ENCODE results near the gene TOR4A.

Gene TOR4A

DNA sequence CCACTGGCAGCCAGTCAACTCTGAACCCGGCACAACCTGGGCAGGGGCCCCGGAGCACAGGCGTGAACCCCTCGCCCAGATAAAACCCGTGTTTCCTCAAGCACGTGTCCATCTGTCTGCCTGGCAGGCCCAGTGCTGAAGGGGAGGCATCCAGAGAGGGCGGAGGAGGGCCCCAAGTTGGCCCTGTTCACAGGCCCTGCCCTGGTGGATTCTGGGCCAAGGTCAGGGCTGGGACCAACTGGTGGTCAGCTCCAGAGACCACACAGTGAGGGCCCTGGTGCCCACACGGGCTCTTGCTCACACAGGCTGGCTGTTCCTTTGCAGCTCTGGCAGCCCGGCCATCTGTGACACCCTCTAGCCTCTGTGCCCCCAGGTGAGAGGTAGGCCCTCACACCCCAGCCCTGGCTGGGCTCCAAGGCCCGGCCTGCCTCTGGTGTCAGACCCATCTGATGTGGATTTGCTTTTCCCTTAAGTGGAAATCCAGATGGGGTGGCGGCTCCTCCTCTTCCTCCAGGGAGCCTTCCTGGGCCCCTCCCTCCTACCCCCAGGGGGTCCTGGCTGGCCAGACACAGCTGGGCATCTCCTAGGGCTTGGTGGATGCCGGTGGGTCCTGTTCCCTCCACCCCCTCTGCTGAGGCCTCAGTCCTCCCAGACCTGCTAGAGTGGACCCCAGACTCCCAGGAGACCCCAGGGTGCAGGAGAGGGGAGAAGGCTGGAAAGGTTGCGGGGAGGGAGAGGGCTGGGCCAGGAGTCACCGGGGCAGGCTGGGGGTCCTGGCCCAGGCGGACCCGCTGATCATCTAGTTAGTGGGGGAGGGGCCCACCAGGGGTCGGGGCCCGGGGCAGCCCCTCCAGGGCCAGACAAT is 27.0 kb upstream of the TOR4A start:
- Histone ChIP-seq H3K4me1 (ENCODE audit: control insufficient read depth, low read depth, low read length) (peaks cover 6% of the 10 kb centered on the region), H3K27ac (ENCODE audit: low read length) (no peak overlapping the region), H3K9ac (ENCODE audit: low read length) (no peak overlapping the region), H3K27me3 (ENCODE audit: control insufficient read depth, insufficient read depth, low read length) (peaks cover 18% of the 10 kb centered on the region), H3K36me3 (ENCODE audit: control insufficient read depth, low read depth, low read length) (no peaks in the 10 kb centered on the region), H3K4me3 (ENCODE audit: low read length) (no peak overlapping the region), H3K9me3 (ENCODE audit: control insufficient read depth, low read depth, low read length) (no peaks in the 10 kb centered on the region)

- peaks cover 6% of the 10 kb centered on the region for H3K4me1 ChIP-seq (ENCODE audit: control insufficient read depth, low read depth, low read length)
- H3K27ac ChIP-seq (ENCODE audit: low read length), result no peak within 1 kb of the TSS
- H3K9ac ChIP-seq (ENCODE audit: low read length), result no peak within 1 kb of the TSS
- no peak within 1 kb of the TSS for H3K4me3 ChIP-seq (ENCODE audit: low read length)
- no peaks in the 10 kb centered on the region for H3K36me3 ChIP-seq (ENCODE audit: control insufficient read depth, low read depth, low read length)
- no peaks in the 10 kb centered on the region for H3K9me3 ChIP-seq (ENCODE audit: control insufficient read depth, low read depth, low read length)
- H3K27me3 ChIP-seq (ENCODE audit: control insufficient read depth, insufficient read depth, low read length), result peaks cover 18% of the 10 kb centered on the region
Measured at GRCh38 chr9:137251194-137251461, 26.4 kb upstream of the TOR4A start, which contains the start of gene STPG3. TSS of gene STPG3 (plus strand) at chr9:137251286. CDS start at chr9:137251287, 1 bp downstream.

DNA sequence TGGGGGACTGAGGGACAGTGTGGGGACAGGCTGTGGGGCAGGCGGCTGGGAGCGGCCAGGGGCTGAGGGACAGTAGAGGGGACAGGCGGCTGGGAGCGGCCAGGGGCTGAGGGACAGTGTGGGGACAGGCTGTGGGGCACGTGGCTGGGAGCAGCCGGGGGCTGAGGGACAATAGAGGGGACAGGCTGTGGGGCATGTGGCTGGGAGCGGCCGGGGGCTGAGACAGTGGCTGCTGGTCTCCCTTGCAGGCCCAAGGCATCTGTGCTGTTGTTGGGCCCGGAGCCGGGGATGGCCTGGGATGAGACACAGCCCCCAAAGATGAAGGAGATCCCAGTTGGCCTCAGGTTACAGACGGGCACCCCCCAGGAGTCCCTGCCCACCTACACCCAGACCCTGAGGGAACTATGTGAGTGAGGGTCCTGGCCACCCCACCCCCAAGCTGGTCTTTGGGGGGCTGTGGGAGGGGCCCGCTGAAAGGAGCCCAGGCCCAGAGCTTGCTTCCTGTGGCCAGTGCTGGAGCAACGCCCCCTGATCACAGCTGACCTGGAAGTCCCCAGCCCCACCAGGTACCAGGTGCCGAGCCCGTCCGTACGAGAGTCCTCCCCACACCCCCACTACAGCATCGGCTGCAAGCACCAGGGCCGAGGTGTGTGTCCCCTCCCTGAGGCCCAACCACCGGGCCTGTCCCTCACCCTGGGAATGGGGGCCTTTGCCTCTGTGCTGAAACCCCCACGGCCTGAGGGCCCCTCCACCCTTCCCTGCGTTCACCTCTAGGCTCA is 25.8 kb upstream of the TOR4A start:
- Histone ChIP-seq H3K9me3 (ENCODE audit: control insufficient read depth, low read depth, low read length) (no peaks in the 10 kb centered on the region), H3K4me3 (ENCODE audit: low read length) (no peak overlapping the region), H3K36me3 (ENCODE audit: control insufficient read depth, low read depth, low read length) (peaks cover 2% of the 10 kb centered on the region), H3K4me1 (ENCODE audit: control insufficient read depth, low read depth, low read length) (peaks cover 6% of the 10 kb centered on the region), H3K27ac (ENCODE audit: low read length) (no peak overlapping the region), H3K27me3 (ENCODE audit: control insufficient read depth, insufficient read depth, low read length) (peaks cover 18% of the 10 kb centered on the region), H3K9ac (ENCODE audit: low read length) (no peak overlapping the region)

DNA sequence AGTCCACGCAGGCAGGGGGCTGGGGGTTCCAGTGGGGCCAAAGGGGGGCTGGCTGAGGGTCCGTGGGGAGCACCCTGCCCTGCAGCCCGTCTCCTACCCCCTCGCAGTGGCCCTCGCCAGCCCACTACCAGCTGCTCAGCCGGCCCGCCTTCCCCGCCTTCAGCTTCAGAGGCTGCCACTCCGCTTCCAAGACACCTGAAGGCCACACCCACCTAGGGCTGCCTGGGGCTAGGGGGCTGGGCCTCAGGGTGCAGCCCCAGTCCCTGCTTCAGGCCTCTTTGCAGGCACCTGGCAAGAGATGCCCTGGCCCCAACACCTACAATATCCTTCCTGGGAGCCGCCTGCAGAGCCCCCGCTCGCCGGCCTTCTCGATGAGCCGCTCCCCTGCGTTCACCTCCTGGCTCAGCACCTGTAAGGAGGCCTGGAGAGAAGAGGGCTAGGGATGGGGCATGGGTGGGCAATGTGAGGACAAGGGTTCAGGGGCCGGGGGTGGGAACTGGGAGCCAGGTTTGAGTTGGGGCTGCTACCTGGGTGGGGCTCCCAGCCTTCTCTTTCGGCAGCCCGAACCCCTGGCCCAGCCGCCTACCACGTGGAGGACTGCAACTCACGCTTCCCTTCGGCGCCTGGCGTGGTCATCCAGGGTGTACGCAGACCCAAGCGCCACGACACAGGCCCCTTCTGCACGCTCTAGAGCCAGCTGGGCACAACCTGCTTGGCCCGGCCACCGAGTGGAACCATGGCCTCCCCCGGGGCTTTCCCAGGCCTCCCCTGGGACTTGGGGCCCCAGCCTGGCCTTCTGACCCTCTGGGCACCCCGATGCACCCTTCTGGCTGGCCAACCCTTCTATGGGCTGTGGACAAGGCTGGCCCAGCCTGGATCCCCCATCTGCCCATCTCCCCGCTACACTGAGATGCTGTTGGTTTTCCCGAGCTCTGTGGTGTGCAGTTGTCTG is 24.7 kb upstream of the TOR4A start:
- Histone ChIP-seq H3K9me3 (ENCODE audit: control insufficient read depth, low read depth, low read length) (no peaks in the 10 kb centered on the region), H3K27ac (ENCODE audit: low read length) (no peak overlapping the region), H3K4me1 (ENCODE audit: control insufficient read depth, low read depth, low read length) (peaks cover 6% of the 10 kb centered on the region), H3K4me3 (ENCODE audit: low read length) (no peak overlapping the region), H3K9ac (ENCODE audit: low read length) (no peak overlapping the region), H3K36me3 (ENCODE audit: control insufficient read depth, low read depth, low read length) (peaks cover 6% of the 10 kb centered on the region), H3K27me3 (ENCODE audit: control insufficient read depth, insufficient read depth, low read length) (peaks cover 18% of the 10 kb centered on the region)

- Histone ChIP-seq H3K9me3 (ENCODE audit: control insufficient read depth, low read depth, low read length) (no peaks in the 10 kb centered on the region), H3K27ac (ENCODE audit: low read length) (no peak overlapping the region), H3K27me3 (ENCODE audit: control insufficient read depth, insufficient read depth, low read length) (peaks cover 18% of the 10 kb centered on the region), H3K9ac (ENCODE audit: low read length) (no peak overlapping the region), H3K4me3 (ENCODE audit: low read length) (peak overlapping the region; percentile 89), H3K4me1 (ENCODE audit: control insufficient read depth, low read depth, low read length) (peaks cover 6% of the 10 kb centered on the region), H3K36me3 (ENCODE audit: control insufficient read depth, low read depth, low read length) (peaks cover 14% of the 10 kb centered on the region)
Measured at GRCh38 chr9:137253717-137254623, 23.6 kb upstream of the TOR4A start.

GRCh38 chr9:137254624-137255447 is 22.7 kb upstream of the TOR4A start, which contains the start of gene NELFB:
TSS of gene NELFB (plus strand) at chr9:137255327.
- Histone ChIP-seq H3K27ac (ENCODE audit: low read length) (no peak within 1 kb of the TSS), H3K9ac (ENCODE audit: low read length) (peak within 1 kb of the TSS; percentile 56), H3K36me3 (ENCODE audit: control insufficient read depth, low read depth, low read length) (peaks cover 19% of the 10 kb centered on the region), H3K9me3 (ENCODE audit: control insufficient read depth, low read depth, low read length) (no peaks in the 10 kb centered on the region), H3K4me1 (ENCODE audit: control insufficient read depth, low read depth, low read length) (peaks cover 6% of the 10 kb centered on the region), H3K27me3 (ENCODE audit: control insufficient read depth, insufficient read depth, low read length) (peaks cover 14% of the 10 kb centered on the region), H3K4me3 (ENCODE audit: low read length) (peak within 1 kb of the TSS; percentile 89)

GRCh38 chr9:137255448-137256114 is 21.9 kb upstream of the TOR4A start:
- Histone ChIP-seq H3K9ac (ENCODE audit: low read length) (peak overlapping the region; percentile 52), H3K27ac (ENCODE audit: low read length) (no peak overlapping the region), H3K9me3 (ENCODE audit: control insufficient read depth, low read depth, low read length) (no peaks in the 10 kb centered on the region), H3K36me3 (ENCODE audit: control insufficient read depth, low read depth, low read length) (peaks cover 19% of the 10 kb centered on the region), H3K4me1 (ENCODE audit: control insufficient read depth, low read depth, low read length) (peaks cover 6% of the 10 kb centered on the region), H3K27me3 (ENCODE audit: control insufficient read depth, insufficient read depth, low read length) (peaks cover 14% of the 10 kb centered on the region), H3K4me3 (ENCODE audit: low read length) (peak overlapping the region; percentile 89)

DNA sequence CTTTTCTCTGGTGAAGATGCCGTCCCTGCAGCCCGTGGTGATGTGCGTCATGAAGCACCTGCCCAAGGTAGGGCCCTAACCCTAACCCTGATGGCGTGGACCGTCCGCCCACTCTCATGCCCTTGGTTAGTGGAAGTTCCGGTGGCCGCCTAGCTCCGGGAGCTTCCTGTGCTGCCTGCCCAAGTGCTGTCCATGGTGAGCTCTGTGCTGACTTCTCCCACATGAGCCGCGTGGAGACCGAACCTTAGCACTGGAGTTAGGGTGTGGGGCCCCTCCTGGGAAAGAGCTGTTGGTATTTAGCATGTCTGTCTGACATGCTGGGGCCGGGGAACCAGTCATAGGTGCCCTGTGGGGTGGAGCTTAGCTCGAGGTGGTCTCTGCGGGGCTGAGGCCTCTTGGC is 21.2 kb upstream of the TOR4A start:
- no peak overlapping the region for H3K27ac ChIP-seq (ENCODE audit: low read length)
- no peak overlapping the region for H3K9ac ChIP-seq (ENCODE audit: low read length)
- peak overlapping the region; percentile 89 for H3K4me3 ChIP-seq (ENCODE audit: low read length)
- H3K27me3 ChIP-seq (ENCODE audit: control insufficient read depth, insufficient read depth, low read length), result peaks cover 14% of the 10 kb centered on the region
- peaks cover 6% of the 10 kb centered on the region for H3K4me1 ChIP-seq (ENCODE audit: control insufficient read depth, low read depth, low read length)
- no peaks in the 10 kb centered on the region for H3K9me3 ChIP-seq (ENCODE audit: control insufficient read depth, low read depth, low read length)
- H3K36me3 ChIP-seq (ENCODE audit: control insufficient read depth, low read depth, low read length), result peaks cover 19% of the 10 kb centered on the region

DNA sequence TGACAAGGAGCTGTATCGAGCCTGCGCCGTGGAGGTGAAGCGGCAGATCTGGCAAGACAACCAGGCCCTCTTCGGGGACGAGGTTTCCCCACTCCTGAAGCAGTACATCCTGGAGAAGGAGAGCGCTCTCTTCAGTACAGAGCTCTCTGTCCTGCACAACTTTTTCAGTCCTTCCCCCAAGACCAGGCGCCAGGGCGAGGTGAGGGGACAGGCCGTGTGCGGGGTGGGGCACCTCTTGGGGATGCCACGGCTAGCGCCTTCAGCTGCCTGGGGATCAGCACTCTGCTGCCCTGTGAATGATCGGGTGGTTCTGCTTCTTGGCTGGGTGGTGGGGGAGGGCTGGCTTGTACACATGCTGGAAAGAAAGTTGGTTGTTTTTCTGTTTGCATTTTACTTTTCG is 20.7 kb upstream of the TOR4A start:
- Histone ChIP-seq H3K36me3 (ENCODE audit: control insufficient read depth, low read depth, low read length) (peaks cover 19% of the 10 kb centered on the region), H3K9me3 (ENCODE audit: control insufficient read depth, low read depth, low read length) (no peaks in the 10 kb centered on the region), H3K27me3 (ENCODE audit: control insufficient read depth, insufficient read depth, low read length) (peaks cover 14% of the 10 kb centered on the region), H3K4me1 (ENCODE audit: control insufficient read depth, low read depth, low read length) (peaks cover 6% of the 10 kb centered on the region), H3K27ac (ENCODE audit: low read length) (no peak overlapping the region), H3K4me3 (ENCODE audit: low read length) (no peak overlapping the region), H3K9ac (ENCODE audit: low read length) (no peak overlapping the region)

Data from iPS-18a (cell line).